Small intestine (tissue), 7 donors: Measurements from ENCODE around the gene DHRS12. TPM values are rescaled to one million over a fixed set of nuclear protein-coding genes. Genes with fewer than 3 reads are reported as not detected.

Source experiments
- DNase-seq, 2 donors: peaks; one replicate each; pipeline versions ENCODE4 v3.0.0 to v3.0.0-alpha.2; 2013
- FAIRE-seq: peaks from 2 replicates; lab custom pipeline; 2012; peaks lifted over from hg19 to GRCh38; lab: Jason Lieb, UNC
- H3K27ac ChIP-seq, 3 donors: one replicate each; pipeline ENCODE4 v1.5.1; 2013; ENCODE audit warnings: low read length in 2 of 3, mild to moderate bottlenecking in 2 of 3, control low read depth in 1 of 3, inconsistent platforms in 1 of 3, low read depth in 1 of 3, moderate library complexity in 1 of 3
- H3K27me3 ChIP-seq, 3 donors: one replicate each; pipeline ENCODE4 v1.6.1; 2013; ENCODE audit warnings: low read length in 3 of 3, inconsistent platforms in 1 of 3; ENCODE audit not compliant: control insufficient read depth in 3 of 3, insufficient read depth in 3 of 3
- H3K36me3 ChIP-seq, 3 donors: one replicate each; pipeline ENCODE4 v1.6.1; 2013; ENCODE audit warnings: low read length in 3 of 3, inconsistent platforms in 1 of 3, low read depth in 1 of 3, mild to moderate bottlenecking in 1 of 3, moderate library complexity in 1 of 3; ENCODE audit not compliant: control insufficient read depth in 3 of 3, insufficient read depth in 2 of 3
- H3K4me1 ChIP-seq, 3 donors: one replicate each; pipeline ENCODE4 v1.6.1; 2013; ENCODE audit warnings: low read length in 2 of 3, inconsistent platforms in 1 of 3, low read depth in 1 of 3, mild to moderate bottlenecking in 1 of 3, moderate library complexity in 1 of 3; ENCODE audit not compliant: control insufficient read depth in 3 of 3, insufficient read depth in 2 of 3
- H3K4me3 ChIP-seq, 3 donors: one replicate each; pipeline ENCODE4 v1.5.1; 2013; ENCODE audit warnings: low read length in 3 of 3, control low read depth in 1 of 3, inconsistent platforms in 1 of 3, low read depth in 1 of 3, mild to moderate bottlenecking in 1 of 3, moderate library complexity in 1 of 3
- H3K9me3 ChIP-seq, 2 donors: one replicate each; pipeline ENCODE4 v1.6.1; 2013; ENCODE audit warnings: low read depth in 1 of 2, low read length in 1 of 2; ENCODE audit not compliant: control insufficient read depth in 2 of 2, insufficient read depth in 1 of 2
- WGBS, 3 donors: extraction: QIAGEN DNeasy Blood & Tissue Kit; methylation state at CpG; one replicate each; pipeline ENCODE4 v1.1.7; 2013; 5-methylcytosine and 5-hydroxymethylcytosine counted together
- polyA plus RNA-seq, 4 donors: library from polyadenylated mRNA; stranded (reverse) in 3 of 4; unstranded in 1 of 4; fragments of 200-250 nt in 3 of 4; fragments of 120-200 nt in 1 of 4; gene quantifications; one replicate each; pipeline versions ENCODE4 v1.2.1 to v1.2.3, GENCODE V29; 2013
- donor health status: healthy with polysubstance abuse.
- donor health status: control.
- donor health status: control.
- donor health status: Bipolar disorder and iron deficiency.
- donor health status: healthy.

Gene DHRS12
- polyA plus RNA-seq, 4 donors = 9.3 to 26.4 (median 17.9) TPM

DNA sequence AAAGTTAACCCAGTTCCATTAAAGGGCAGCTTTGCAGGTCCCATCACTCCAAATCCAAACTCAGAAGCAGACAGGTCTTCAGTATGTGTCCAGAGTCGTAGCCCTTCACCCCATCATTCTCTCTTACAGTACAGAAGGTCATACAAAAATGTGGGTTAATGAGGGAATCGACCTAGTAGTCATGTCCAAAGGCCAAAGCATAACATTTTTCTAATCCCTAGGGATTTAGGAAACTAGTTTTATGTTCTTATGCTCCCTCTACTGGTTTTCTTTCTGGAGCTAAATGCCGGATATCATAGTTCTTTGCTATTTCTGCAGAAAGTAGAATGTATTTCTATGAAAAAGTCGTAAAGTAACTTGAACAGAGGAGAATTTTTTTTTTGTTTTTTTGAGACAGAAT is 72.2 kb downstream of the DHRS12 start:
- WGBS, 3 donors = 59 to 63% (median 60%) methylated on average over 4 of the region's 4 CpGs
- no peaks in the 10 kb centered on the region for H3K27me3 ChIP-seq
- H3K27ac ChIP-seq = no peak overlapping the region
- DNase-seq (peak in 1 of 2 donors; percentile 22), FAIRE-seq (no peak)
- H3K4me3 ChIP-seq = no peak overlapping the region
- peaks cover 12 to 41% (median 13%) of the 10 kb centered on the region in 3 donors for H3K4me1 ChIP-seq
- H3K36me3 ChIP-seq = peaks cover 0 to 10% (median 1%) of the 10 kb centered on the region in 3 donors
- H3K9me3 ChIP-seq = no peaks in the 10 kb centered on the region

DNA sequence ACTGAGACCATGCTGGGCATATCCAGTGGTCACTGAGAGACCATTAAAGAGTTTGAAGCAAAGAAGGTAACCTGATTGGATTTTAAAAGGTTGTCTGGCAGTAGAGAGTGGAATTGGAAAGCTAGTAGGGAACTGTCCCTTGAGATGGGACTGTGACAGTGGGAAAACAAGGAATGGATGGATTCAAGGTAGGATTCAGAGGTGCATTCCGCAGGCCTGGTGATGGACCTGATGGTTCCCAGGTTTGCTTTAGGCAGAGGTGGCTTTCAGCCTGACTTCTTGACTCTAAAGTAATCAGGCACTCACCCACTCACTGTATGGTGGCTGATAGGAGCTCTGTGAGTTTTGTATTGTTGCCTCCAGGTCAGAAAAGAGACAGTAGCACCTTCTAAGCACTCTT is 73.0 kb downstream of the DHRS12 start:
- FAIRE-seq (no peak), DNase-seq (no peak)
- H3K36me3 ChIP-seq = peaks cover 0 to 10% (median 1%) of the 10 kb centered on the region in 3 donors
- H3K4me1 ChIP-seq = peaks cover 12 to 41% (median 13%) of the 10 kb centered on the region in 3 donors
- no peaks in the 10 kb centered on the region for H3K27me3 ChIP-seq
- H3K9me3 ChIP-seq = no peaks in the 10 kb centered on the region
- H3K4me3 ChIP-seq = no peak overlapping the region
- H3K27ac ChIP-seq = peak overlapping the region in 2 of 3 donors; percentile 70 to 78
- 98 to 100% (median 100%) methylated on average over 1 of the region's 1 CpG for WGBS, 3 donors

DNA sequence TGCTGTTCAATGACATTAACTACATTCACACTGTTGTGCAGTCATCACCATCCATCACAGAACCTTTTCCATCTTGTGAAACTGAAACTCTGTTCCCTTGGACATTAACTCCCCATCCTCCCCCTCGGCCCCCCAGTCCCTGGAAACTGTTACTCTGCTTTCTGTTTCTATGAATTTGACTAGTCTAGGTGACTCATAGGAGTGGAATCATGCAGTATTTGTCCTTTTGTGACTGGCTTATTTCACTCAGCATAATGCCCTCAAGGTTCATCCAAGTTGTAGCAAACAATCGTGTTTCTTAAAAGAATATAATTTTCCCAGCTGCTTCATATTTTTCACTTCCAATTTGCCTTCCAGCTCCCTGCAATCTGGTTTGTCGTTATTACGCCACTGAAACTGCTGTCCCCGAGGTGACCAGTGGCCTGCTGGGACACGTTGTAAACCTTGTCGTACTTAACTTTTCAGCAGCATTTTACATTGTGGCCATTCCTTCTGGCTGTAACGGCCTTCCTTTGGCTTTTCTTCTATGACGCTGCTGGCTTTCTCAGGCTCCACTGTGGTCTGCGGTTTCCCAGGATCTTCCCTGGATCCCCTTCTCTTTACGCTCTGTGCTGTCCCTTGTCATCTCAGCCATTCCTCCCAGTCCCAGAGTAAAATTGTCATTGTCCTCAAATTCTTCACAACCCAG is 74.0 kb downstream of the DHRS12 start:
- Histone ChIP-seq H3K4me1 (peaks cover 12 to 41% (median 13%) of the 10 kb centered on the region in 3 donors), H3K36me3 (peaks cover 0 to 13% (median 1%) of the 10 kb centered on the region in 3 donors), H3K9me3 (no peaks in the 10 kb centered on the region), H3K4me3 (no peak overlapping the region), H3K27ac (peak overlapping the region in 2 of 3 donors; percentile 70 to 78), H3K27me3 (no peaks in the 10 kb centered on the region)
- peak; percentile 19 to 79 for DNase-seq
- no peak for FAIRE-seq
- WGBS, 3 donors = 62 to 80% (median 74%) methylated on average over 11 of the region's 11 CpGs

DNA sequence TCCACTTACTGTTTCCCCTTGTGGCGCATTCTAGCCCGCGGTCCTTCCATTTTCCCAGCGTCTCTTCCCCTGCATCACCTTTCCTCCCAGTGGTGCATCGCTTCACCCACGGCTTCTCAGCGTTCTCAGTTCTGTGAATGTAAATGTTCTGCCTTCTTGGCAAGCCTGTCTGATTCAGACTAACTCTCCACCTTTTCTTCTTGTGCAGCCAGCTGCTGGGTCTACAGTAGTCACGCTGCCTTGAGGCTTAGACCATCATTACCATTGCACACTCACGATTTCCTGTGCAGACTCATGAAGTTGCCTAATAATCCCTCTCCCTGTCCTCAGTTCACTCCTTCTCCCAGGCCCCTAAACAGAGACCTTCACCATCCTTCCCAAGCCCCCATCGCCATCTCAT is 75.0 kb downstream of the DHRS12 start:
- no peaks in the 10 kb centered on the region for H3K9me3 ChIP-seq
- peaks cover 0 to 13% (median 1%) of the 10 kb centered on the region in 3 donors for H3K36me3 ChIP-seq
- FAIRE-seq (no peak), DNase-seq (no peak)
- H3K27ac ChIP-seq = peak overlapping the region in 1 of 3 donors; percentile 13
- 89 to 96% (median 95%) methylated on average over 10 of the region's 10 CpGs for WGBS, 3 donors
- H3K4me3 ChIP-seq = no peak overlapping the region
- H3K27me3 ChIP-seq = no peaks in the 10 kb centered on the region
- peaks cover 12 to 40% (median 13%) of the 10 kb centered on the region in 3 donors for H3K4me1 ChIP-seq

DNA sequence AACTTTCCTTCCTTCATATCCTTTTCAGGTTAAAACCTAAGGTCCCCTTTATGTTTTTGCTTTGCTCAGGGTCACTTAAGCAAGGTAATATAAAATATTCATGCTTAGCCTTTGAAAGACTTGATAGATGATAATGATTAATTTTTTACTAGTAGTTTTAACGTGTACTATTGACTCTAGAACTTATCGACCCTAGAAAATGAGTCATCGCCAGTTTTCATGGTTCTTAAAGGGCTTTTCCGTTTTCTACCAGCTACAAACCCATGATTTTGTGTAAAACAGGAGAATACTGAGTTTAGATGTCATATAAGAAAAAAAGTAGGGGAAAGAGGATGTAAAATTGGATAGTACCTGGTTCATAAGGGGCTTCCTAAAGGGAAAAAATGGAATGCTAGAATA is 75.7 kb downstream of the DHRS12 start:
- WGBS, 3 donors = 21 to 74% (median 30%) methylated on average over 4 of the region's 4 CpGs

DNA sequence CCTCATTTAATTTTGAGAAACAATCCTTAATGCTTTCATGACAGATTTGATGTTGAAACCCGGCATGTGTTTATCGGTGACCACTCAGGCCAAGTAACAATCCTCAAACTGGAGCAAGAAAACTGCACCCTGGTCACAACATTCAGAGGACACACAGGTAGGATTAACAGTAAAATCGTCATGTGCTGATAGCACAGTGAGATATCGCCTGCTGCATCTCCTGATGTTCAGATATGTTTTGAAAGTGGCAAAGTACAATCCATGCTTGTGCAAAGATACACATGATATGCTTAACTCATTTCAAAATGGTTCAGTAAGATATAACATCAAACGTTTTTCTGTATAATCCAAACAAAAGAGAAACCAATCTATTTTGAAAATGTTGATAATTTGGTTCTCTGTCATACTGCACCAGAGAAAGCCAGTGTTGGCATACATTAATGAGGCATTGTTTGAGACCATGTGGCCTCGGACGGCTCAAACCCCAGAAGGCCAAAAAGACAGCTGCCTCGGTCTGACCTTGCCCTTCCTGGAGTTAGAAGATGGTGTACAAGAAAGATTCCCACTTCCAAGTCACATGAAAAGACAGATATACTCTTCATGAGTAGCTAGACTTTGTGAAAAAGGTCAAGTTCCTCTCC is 76.2 kb downstream of the DHRS12 start:
- no peaks in the 10 kb centered on the region for H3K27me3 ChIP-seq
- no peaks in the 10 kb centered on the region for H3K9me3 ChIP-seq
- DNase-seq = no peak
- peaks cover 12 to 32% (median 13%) of the 10 kb centered on the region in 3 donors for H3K4me1 ChIP-seq
- FAIRE-seq = no peak
- H3K27ac ChIP-seq = no peak overlapping the region
- peaks cover 0 to 13% (median 1%) of the 10 kb centered on the region in 3 donors for H3K36me3 ChIP-seq
- H3K4me3 ChIP-seq = no peak overlapping the region
- 65 to 79% (median 70%) methylated on average over 8 of the region's 8 CpGs for WGBS, 3 donors

More for the DNA sequence above, 75.7 kb downstream of the DHRS12 start:
- FAIRE-seq (no peak), DNase-seq (peak; percentile 42 to 57)
- Histone ChIP-seq H3K27ac (peak overlapping the region in 1 of 3 donors; percentile 13), H3K36me3 (peaks cover 0 to 13% (median 1%) of the 10 kb centered on the region in 3 donors), H3K4me3 (no peak overlapping the region), H3K27me3 (no peaks in the 10 kb centered on the region), H3K9me3 (no peaks in the 10 kb centered on the region), H3K4me1 (peaks cover 12 to 33% (median 13%) of the 10 kb centered on the region in 3 donors)

DNA sequence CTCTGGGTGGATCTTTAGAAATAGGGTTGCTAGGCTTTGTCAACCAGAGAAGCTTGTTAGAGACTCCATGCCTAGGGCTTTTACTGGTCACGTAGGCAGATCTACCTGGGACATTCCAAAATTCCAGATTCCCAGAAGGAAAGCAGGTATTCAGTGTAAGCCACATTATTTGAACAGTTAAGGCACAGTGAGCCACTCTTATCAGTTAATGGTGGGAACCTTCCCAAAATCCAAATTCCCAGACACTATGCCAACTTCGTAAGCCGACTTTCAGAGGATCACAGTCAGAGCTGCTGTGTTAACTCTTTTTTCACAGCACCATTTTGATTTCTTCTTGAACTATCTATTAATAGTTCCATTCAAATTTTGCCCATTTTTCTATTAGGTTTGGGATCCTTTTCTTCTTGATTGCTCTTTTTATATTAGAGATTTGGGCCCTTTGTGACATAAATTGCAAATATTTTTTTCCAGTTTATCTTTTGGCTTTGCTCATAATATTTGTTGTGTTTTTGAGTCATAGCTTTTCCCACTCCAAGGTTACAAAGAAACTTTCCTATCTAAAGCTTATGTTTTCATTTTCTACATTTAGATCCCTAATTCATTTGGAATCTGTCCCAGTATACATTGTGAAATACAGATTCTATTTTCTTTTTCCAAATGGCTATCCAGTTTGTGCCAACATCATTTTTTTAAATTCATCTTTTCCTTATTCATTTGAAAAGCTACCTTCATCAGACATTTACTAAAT is 77.3 kb downstream of the DHRS12 start:
- Histone ChIP-seq H3K4me3 (no peak overlapping the region), H3K27me3 (no peaks in the 10 kb centered on the region), H3K9me3 (no peaks in the 10 kb centered on the region), H3K27ac (no peak overlapping the region), H3K36me3 (peaks cover 0 to 13% (median 1%) of the 10 kb centered on the region in 3 donors), H3K4me1 (peaks cover 12 to 27% (median 12%) of the 10 kb centered on the region in 3 donors)
- WGBS, 3 donors = 71 to 89% (median 81%) methylated on average over 3 of the region's 3 CpGs
- FAIRE-seq = no peak
- DNase-seq = no peak

DNA sequence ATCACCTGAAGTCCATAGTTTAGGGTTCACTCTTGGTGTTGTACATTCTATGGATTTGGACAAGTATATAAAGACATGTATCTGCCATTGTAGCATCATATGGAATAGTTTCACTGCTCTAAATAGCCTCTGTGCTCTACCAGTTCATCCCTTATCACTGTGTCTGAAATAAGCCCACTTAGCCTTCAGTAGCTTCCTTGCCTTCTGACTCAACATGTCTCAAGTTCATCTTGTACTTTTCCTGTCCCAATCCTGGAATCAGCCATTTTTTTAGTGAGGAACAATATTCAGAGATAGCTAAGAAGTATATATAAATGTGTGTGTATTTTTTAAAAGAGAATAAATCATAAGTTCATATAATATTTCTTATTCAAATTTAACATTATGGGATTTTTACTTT is 79.2 kb downstream of the DHRS12 start:
- Histone ChIP-seq H3K27me3 (no peaks in the 10 kb centered on the region), H3K4me3 (no peak overlapping the region), H3K27ac (no peak overlapping the region), H3K9me3 (no peaks in the 10 kb centered on the region), H3K36me3 (peaks cover 0 to 8% (median 1%) of the 10 kb centered on the region in 3 donors), H3K4me1 (peaks cover 2 to 10% (median 3%) of the 10 kb centered on the region in 3 donors)
- DNase-seq (no peak), FAIRE-seq (no peak)
